ENCODE data around the gene MCC. TPM values are rescaled to one million over a fixed set of nuclear protein-coding genes. Genes with fewer than 3 reads are reported as not detected.

The MCC gene
- total and polyA plus RNA-seq, 4 donors: 9.0 to 47.3 (median 14.7) TPM

DNA sequence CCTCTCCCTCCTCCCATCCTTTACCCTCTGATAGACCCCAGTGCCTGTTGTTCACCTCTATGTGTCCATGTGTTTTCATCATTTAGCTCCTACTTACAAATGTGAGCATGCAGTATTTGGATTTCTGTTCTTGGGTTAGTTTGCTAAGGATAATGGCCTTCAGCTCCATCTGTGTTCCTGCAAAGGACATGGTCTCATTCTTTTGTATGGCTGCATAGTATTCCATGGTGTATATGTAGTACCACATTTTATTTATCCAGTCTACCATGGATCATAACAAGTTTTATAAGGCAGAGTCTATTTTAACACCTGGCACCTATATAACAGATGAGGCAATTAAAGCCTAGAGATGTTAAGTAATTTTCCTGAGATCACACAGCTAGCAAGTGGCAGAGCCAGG, 32.6 kb upstream of the MCC start:
- no peaks in the 10 kb centered on the region for H3K27me3 ChIP-seq (ENCODE audit: control insufficient read depth in 4 of 4, insufficient read depth in 4 of 4, low read length in 3 of 4)
- H3K27ac ChIP-seq (ENCODE audit: low read depth in 1 of 2, low read length in 2 of 2): no peak overlapping the region
- H3K4me1 ChIP-seq (ENCODE audit: control insufficient read depth in 4 of 4, insufficient read depth in 4 of 4, low read length in 3 of 4): peaks cover 0 to 3% (median 0%) of the 10 kb centered on the region in 4 donors
- no peak overlapping the region for H3K4me3 ChIP-seq (ENCODE audit: low read depth in 1 of 3, low read length in 3 of 3)
- no peak overlapping the region for H3K9ac ChIP-seq (ENCODE audit: low read depth in 1 of 2, low read length in 2 of 2)
- H3K9me3 ChIP-seq (ENCODE audit: control insufficient read depth in 4 of 4, low read length in 3 of 4): no peaks in the 10 kb centered on the region
- H3K36me3 ChIP-seq (ENCODE audit: control insufficient read depth in 4 of 4, insufficient read depth in 3 of 4, low read depth in 1 of 4, low read length in 3 of 4): peaks cover 0 to 2% (median under 1%) of the 10 kb centered on the region in 4 donors
- no peak for TF ChIP-seq FOXA2 (IDR thresholded peaks at IDR 0.05)
- TF ChIP-seq RAD21 (IDR thresholded peaks at IDR 0.05): no peak
- TF ChIP-seq, protein P1, sequence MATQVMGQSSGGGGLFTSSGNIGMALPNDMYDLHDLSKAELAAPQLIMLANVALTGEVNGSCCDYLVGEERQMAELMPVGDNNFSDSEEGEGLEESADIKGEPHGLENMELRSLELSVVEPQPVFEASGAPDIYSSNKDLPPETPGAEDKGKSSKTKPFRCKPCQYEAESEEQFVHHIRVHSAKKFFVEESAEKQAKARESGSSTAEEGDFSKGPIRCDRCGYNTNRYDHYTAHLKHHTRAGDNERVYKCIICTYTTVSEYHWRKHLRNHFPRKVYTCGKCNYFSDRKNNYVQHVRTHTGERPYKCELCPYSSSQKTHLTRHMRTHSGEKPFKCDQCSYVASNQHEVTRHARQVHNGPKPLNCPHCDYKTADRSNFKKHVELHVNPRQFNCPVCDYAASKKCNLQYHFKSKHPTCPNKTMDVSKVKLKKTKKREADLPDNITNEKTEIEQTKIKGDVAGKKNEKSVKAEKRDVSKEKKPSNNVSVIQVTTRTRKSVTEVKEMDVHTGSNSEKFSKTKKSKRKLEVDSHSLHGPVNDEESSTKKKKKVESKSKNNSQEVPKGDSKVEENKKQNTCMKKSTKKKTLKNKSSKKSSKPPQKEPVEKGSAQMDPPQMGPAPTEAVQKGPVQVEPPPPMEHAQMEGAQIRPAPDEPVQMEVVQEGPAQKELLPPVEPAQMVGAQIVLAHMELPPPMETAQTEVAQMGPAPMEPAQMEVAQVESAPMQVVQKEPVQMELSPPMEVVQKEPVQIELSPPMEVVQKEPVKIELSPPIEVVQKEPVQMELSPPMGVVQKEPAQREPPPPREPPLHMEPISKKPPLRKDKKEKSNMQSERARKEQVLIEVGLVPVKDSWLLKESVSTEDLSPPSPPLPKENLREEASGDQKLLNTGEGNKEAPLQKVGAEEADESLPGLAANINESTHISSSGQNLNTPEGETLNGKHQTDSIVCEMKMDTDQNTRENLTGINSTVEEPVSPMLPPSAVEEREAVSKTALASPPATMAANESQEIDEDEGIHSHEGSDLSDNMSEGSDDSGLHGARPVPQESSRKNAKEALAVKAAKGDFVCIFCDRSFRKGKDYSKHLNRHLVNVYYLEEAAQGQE (IDR thresholded peaks at IDR 0.05): no peak
- TF ChIP-seq EGR1 (IDR thresholded peaks at IDR 0.05; ENCODE audit: low read depth in 2 of 2): no peak
- TF ChIP-seq, protein P2, sequence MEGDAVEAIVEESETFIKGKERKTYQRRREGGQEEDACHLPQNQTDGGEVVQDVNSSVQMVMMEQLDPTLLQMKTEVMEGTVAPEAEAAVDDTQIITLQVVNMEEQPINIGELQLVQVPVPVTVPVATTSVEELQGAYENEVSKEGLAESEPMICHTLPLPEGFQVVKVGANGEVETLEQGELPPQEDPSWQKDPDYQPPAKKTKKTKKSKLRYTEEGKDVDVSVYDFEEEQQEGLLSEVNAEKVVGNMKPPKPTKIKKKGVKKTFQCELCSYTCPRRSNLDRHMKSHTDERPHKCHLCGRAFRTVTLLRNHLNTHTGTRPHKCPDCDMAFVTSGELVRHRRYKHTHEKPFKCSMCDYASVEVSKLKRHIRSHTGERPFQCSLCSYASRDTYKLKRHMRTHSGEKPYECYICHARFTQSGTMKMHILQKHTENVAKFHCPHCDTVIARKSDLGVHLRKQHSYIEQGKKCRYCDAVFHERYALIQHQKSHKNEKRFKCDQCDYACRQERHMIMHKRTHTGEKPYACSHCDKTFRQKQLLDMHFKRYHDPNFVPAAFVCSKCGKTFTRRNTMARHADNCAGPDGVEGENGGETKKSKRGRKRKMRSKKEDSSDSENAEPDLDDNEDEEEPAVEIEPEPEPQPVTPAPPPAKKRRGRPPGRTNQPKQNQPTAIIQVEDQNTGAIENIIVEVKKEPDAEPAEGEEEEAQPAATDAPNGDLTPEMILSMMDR (IDR thresholded peaks at IDR 0.05; ENCODE audit: low read depth, low read length, missing input control): no peak
- no peak for TF ChIP-seq HNF4G (IDR thresholded peaks at IDR 0.05)
- no peak for TF ChIP-seq YY1 (IDR thresholded peaks at IDR 0.05)
- TF ChIP-seq, protein P3, sequence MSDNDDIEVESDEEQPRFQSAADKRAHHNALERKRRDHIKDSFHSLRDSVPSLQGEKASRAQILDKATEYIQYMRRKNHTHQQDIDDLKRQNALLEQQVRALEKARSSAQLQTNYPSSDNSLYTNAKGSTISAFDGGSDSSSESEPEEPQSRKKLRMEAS (IDR thresholded peaks at IDR 0.05): no peak
- TF ChIP-seq GABPA (IDR thresholded peaks at IDR 0.05 in 1 of 2, conservative IDR thresholded peaks at IDR 0.05 in 1 of 2): no peak
- no peak for TF ChIP-seq RXRA (IDR thresholded peaks at IDR 0.05)
- no peak for TF ChIP-seq TAF1 (conservative IDR thresholded peaks at IDR 0.05)
- TF ChIP-seq, protein P4, sequence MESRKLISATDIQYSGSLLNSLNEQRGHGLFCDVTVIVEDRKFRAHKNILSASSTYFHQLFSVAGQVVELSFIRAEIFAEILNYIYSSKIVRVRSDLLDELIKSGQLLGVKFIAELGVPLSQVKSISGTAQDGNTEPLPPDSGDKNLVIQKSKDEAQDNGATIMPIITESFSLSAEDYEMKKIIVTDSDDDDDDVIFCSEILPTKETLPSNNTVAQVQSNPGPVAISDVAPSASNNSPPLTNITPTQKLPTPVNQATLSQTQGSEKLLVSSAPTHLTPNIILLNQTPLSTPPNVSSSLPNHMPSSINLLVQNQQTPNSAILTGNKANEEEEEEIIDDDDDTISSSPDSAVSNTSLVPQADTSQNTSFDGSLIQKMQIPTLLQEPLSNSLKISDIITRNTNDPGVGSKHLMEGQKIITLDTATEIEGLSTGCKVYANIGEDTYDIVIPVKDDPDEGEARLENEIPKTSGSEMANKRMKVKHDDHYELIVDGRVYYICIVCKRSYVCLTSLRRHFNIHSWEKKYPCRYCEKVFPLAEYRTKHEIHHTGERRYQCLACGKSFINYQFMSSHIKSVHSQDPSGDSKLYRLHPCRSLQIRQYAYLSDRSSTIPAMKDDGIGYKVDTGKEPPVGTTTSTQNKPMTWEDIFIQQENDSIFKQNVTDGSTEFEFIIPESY (IDR thresholded peaks at IDR 0.05): no peak
- no peak for DNase-seq (ENCODE audit: low spot score)

DNA sequence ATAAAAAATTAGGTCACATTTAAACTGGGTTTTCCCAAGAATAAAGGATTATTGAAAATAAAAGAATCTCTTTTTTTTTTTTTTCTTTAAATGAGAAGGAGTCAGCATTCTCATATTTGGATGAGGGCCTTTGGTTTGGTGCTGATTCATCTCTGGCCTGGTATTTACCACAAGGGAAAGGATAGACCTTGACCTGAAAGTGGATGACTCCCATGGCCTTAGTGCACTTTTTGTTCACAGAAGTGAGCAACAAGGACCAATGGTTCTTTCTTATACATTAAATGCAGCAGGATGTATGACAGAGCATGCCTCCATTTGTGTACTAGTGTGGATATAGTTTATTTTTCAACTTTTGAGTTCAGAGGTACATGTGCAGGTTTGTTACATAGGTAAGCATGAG, 32.2 kb upstream of the MCC start:
- Histone ChIP-seq H3K4me1 (ENCODE audit: control insufficient read depth in 4 of 4, insufficient read depth in 4 of 4, low read length in 3 of 4) (peaks cover 0 to 3% (median 1%) of the 10 kb centered on the region in 4 donors), H3K9ac (ENCODE audit: low read depth in 1 of 2, low read length in 2 of 2) (no peak overlapping the region), H3K9me3 (ENCODE audit: control insufficient read depth in 4 of 4, low read length in 3 of 4) (no peaks in the 10 kb centered on the region), H3K27me3 (ENCODE audit: control insufficient read depth in 4 of 4, insufficient read depth in 4 of 4, low read length in 3 of 4) (no peaks in the 10 kb centered on the region), H3K4me3 (ENCODE audit: low read depth in 1 of 3, low read length in 3 of 3) (no peak overlapping the region), H3K36me3 (ENCODE audit: control insufficient read depth in 4 of 4, insufficient read depth in 3 of 4, low read depth in 1 of 4, low read length in 3 of 4) (peaks cover 0 to 2% (median under 1%) of the 10 kb centered on the region in 4 donors), H3K27ac (ENCODE audit: low read depth in 1 of 2, low read length in 2 of 2) (no peak overlapping the region)
- DNase-seq (ENCODE audit: low spot score): no peak
- no peak for TF ChIP-seq HNF4G (IDR thresholded peaks at IDR 0.05)
- TF ChIP-seq, protein P1 (IDR thresholded peaks at IDR 0.05): no peak
- TF ChIP-seq HNF4A (conservative IDR thresholded peaks at IDR 0.05): peak; percentile 10 to 36
- TF ChIP-seq GABPA (IDR thresholded peaks at IDR 0.05 in 1 of 2, conservative IDR thresholded peaks at IDR 0.05 in 1 of 2): no peak
- TF ChIP-seq, protein P3 (IDR thresholded peaks at IDR 0.05): no peak
- TF ChIP-seq, protein P4 (IDR thresholded peaks at IDR 0.05): no peak

Data from liver (tissue), 9 donors.